ENCODE data around the gene ARFGEF2. TPM values are rescaled to one million over a fixed set of nuclear protein-coding genes. Genes with fewer than 3 reads are reported as not detected.

Gene ARFGEF2
- total and polyA plus RNA-seq, 2 of the 4 experiments (the other 2 are of a cell fraction): 10.3 to 39.1 TPM

GRCh38 chr20:48972816-48973215, 51.3 kb downstream of the ARFGEF2 start:
- H2BK20ac ChIP-seq (ENCODE audit: low read depth, low read length): no peak overlapping the region
- H2AFZ ChIP-seq (replicated peaks; ENCODE audit: low read length, poor library complexity): no peak overlapping the region
- no peak overlapping the region for H3K9ac ChIP-seq (ENCODE audit: low read depth, low read length)
- H4K5ac ChIP-seq (ENCODE audit: low read depth, low read length): no peak overlapping the region
- dilution Hi-C loops (cut with HindIII; ENCODE audit: low sequenced_read_pairs, unreplicated experiment) (no loop called here), in situ Hi-C loops (cut with MboI; ENCODE audit: low sequenced_read_pairs) (no loop called here), intact Hi-C loops (cut with micrococcal nuclease) (no loop called here)
- no peak overlapping the region for H4K91ac ChIP-seq (ENCODE audit: insufficient read depth, low read depth, low read length)
- H3K18ac ChIP-seq (ENCODE audit: low read depth, low read length): no peak overlapping the region
- H3K36me3 ChIP-seq (ENCODE audit: control insufficient read depth, insufficient read depth, low read length): peaks cover 43% of the 10 kb centered on the region
- TF ChIP-seq RCOR1 (IDR thresholded peaks at IDR 0.05; ENCODE audit: insufficient replicate concordance, low read length) (no peak), NFE2L2 (IDR thresholded peaks at IDR 0.05; ENCODE audit: low read depth, low read length) (no peak), BHLHE40 (IDR thresholded peaks at IDR 0.05; ENCODE audit: low read depth, low read length) (no peak), SMC3 (IDR thresholded peaks at IDR 0.05; ENCODE audit: low read depth, low read length) (no peak), USF2 (IDR thresholded peaks at IDR 0.05; ENCODE audit: low read depth, low read length) (no peak), CTCF (conservative IDR thresholded peaks at IDR 0.05; ENCODE audit: low read depth, low read length) (no peak), MXI1 (IDR thresholded peaks at IDR 0.05; ENCODE audit: borderline replicate concordance, low read depth, low read length) (no peak), MAZ (IDR thresholded peaks at IDR 0.05; ENCODE audit: borderline replicate concordance, low read depth, low read length) (no peak), POLR2A (IDR thresholded peaks at IDR 0.05; ENCODE audit: low read depth, low read length) (no peak), RFX5 (IDR thresholded peaks at IDR 0.05; ENCODE audit: low read depth, low read length) (no peak), RAD21 (IDR thresholded peaks at IDR 0.05; ENCODE audit: low read length) (no peak), CEBPB (IDR thresholded peaks at IDR 0.05; ENCODE audit: low read depth, low read length) (no peak)
- TF ChIP-seq, protein P1, sequence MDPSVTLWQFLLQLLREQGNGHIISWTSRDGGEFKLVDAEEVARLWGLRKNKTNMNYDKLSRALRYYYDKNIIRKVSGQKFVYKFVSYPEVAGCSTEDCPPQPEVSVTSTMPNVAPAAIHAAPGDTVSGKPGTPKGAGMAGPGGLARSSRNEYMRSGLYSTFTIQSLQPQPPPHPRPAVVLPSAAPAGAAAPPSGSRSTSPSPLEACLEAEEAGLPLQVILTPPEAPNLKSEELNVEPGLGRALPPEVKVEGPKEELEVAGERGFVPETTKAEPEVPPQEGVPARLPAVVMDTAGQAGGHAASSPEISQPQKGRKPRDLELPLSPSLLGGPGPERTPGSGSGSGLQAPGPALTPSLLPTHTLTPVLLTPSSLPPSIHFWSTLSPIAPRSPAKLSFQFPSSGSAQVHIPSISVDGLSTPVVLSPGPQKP (IDR thresholded peaks at IDR 0.05; ENCODE audit: borderline replicate concordance, low read depth, low read length): no peak
- WGBS, 2 experiments (ENCODE audit: extremely low coverage in 2 of 2, insufficient read length in 1 of 2): no CpG with 5 or more reads among the region's 3 CpGs
- H3K27me3 ChIP-seq (ENCODE audit: control insufficient read depth, insufficient read depth, low read length): no peaks in the 10 kb centered on the region
- H3K27ac ChIP-seq (ENCODE audit: insufficient read depth, low read length): no peak overlapping the region
- H3K4me1 ChIP-seq (ENCODE audit: control insufficient read depth, insufficient read depth, low read length): no peaks in the 10 kb centered on the region
- no peak overlapping the region for H4K8ac ChIP-seq (ENCODE audit: low read depth in 2 of 2, low read length in 2 of 2)
- H3K9me1 ChIP-seq (ENCODE audit: insufficient read depth, low read length): peaks cover 2% of the 10 kb centered on the region; the same call in 1 of the 2 replicates
- H3K9me3 ChIP-seq (ENCODE audit: control insufficient read depth, insufficient read depth, low read length): no peaks in the 10 kb centered on the region
- DNase-seq: no peak
- H3K23ac ChIP-seq (ENCODE audit: low read depth, low read length): no peak overlapping the region
- no peak overlapping the region for H3K4me2 ChIP-seq (ENCODE audit: low read depth, low read length)
- ATAC-seq (ENCODE audit: low read depth): no peak
- ChIA-PET POLR2A (ENCODE audit: unreplicated experiment) (no interaction called here), CTCF (no interaction called here)
- H3K4me3 ChIP-seq (ENCODE audit: insufficient read depth, low read depth, low read length): no peak overlapping the region
- no peak overlapping the region for H2BK15ac ChIP-seq (ENCODE audit: low read depth, low read length)
- no peak overlapping the region for H2AK9ac ChIP-seq (replicated peaks; ENCODE audit: low read depth, low read length, poor library complexity)
- no peak overlapping the region for H3K14ac ChIP-seq (replicated peaks; ENCODE audit: low read depth, low read length)
- H2BK120ac ChIP-seq (ENCODE audit: low read depth, low read length): no peak overlapping the region
- no peak overlapping the region for H3K4ac ChIP-seq (ENCODE audit: low read depth, low read length)
- H3K56ac ChIP-seq (ENCODE audit: extremely low read depth, insufficient read depth, low read length): no peak overlapping the region
- no peak overlapping the region for H2BK5ac ChIP-seq (ENCODE audit: low read depth, low read length, poor library complexity, severe bottlenecking)
- H2AK5ac ChIP-seq (ENCODE audit: low read depth, low read length): no peak overlapping the region
- H4K20me1 ChIP-seq (ENCODE audit: insufficient read depth, low read length): no peaks in the 10 kb centered on the region
- peaks cover 7 to 22% of the 10 kb centered on the region in 2 experiments; a peak in 3 of 4 replicates for H3K79me1 ChIP-seq (ENCODE audit: low read depth in 1 of 2, low read length in 2 of 2)
- no TSS peak for BruUV-seq (replicated peaks)

All from IMR-90 (cell line).